PC-9 (cell line): ENCODE data around the gene MAP2K5.

Source experiments
- CTCF ChIP-seq: fragments of 200-600 bp; sonication (generic); conservative IDR thresholded peaks from 2 replicates; pipeline ENCODE4 v1.6.1; 2017; ENCODE audit warnings: mixed run types, antibody characterized with exemption, mild to moderate bottlenecking, moderate library complexity
- EZH2 ChIP-seq: fragments of 200-600 bp; sonication (generic); IDR thresholded peaks from 2 replicates; pipeline ENCODE4 v1.8.0; 2017; ENCODE audit warnings: antibody characterized with exemption, low read depth

DNA sequence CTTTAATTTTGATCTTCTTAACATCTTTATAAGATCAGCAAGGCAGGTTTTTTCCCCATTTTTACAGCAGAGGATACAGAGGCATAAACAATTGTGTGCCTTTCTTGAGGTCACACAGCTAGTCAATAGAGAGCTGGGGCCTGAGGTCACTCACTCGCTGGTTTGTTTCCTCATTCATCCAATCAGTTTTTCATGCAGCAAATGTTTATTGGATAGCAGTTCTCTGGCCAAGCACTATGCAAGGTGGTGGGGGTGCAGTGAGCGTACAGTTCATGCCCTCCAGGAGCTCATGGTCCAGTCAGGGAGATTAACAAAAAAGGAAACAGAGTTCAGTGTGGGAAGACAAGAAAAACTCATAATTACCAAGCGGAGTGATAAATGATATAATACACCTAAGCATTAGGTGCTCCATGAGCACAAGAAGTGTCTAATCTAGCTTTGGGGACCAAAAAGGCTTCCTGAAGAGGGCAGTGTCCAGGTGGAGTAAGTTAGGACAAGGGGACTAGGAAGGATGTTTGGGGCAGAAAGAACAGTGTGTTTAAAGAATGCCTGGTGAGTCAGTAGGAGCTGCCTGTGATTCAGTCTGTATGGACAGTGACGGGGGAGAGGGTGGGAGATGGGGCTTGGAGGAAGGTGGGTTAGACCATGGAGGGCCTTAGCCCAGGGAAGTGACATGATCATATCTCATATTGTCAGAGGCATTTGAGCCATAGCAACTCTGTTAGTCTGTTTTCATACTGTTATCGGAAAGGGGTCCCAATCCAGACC lies 29.3 kb downstream of the MAP2K5 start:
- TF ChIP-seq CTCF (no peak), EZH2 (no peak)
